SK-N-SH treated with all-trans-retinoic acid at 6 μM for 48 hours (cell line): ENCODE measurements around the gene OR2AT4.

ENCODE experiments used
- ATAC-seq: fragments of 200-7000 bp; cut with Tn5 transposase; 3 replicates; pipeline ENCODE4 v1.9.1; 2020; ENCODE audit warnings: mild to moderate bottlenecking, moderate library complexity
- ARNTL ChIP-seq: fragments of 450-650 bp; formaldehyde crosslinking; IDR thresholded peaks from 2 replicates; pipeline ENCODE4 v1.5.0; 2020; ENCODE audit warnings: low read depth, mild to moderate bottlenecking, moderate library complexity, borderline replicate concordance
- BACH2 ChIP-seq: fragments of 250-450 bp; sonication (Bioruptor Pico); IDR thresholded peaks from 2 replicates; pipeline ENCODE4 v1.9.0; 2021; ENCODE audit warnings: mild to moderate bottlenecking, borderline replicate concordance
- CSDC2 ChIP-seq: fragments of 250-450 bp; sonication (Bioruptor Pico); IDR thresholded peaks from 2 replicates; pipeline ENCODE4 v1.5.0; 2020; ENCODE audit warnings: mild to moderate bottlenecking, moderate library complexity
- GLIS3 ChIP-seq: fragments of 250-450 bp; sonication (Bioruptor Pico); IDR thresholded peaks from 2 replicates; pipeline ENCODE4 v1.5.0; 2020; ENCODE audit warnings: mild to moderate bottlenecking, moderate library complexity
- ISL1 ChIP-seq: fragments of 250-450 bp; sonication (Bioruptor Pico); IDR thresholded peaks from 2 replicates; pipeline ENCODE4 v2.1.2; 2022; ENCODE audit warnings: mild to moderate bottlenecking, moderate library complexity
- OSR1 ChIP-seq: fragments of 250-450 bp; sonication (Bioruptor Pico); IDR thresholded peaks from 2 replicates; pipeline ENCODE4 v1.8.0; 2022; ENCODE audit warnings: moderate library complexity, mild to moderate bottlenecking, inconsistent platforms
- PPARA ChIP-seq: fragments of 250-450 bp; sonication (Bioruptor Pico); IDR thresholded peaks from 2 replicates; pipeline ENCODE4 v1.5.0; 2020; ENCODE audit warnings: mild to moderate bottlenecking, borderline replicate concordance
- RARB ChIP-seq: fragments of 250-450 bp; sonication (Bioruptor Pico); IDR thresholded peaks from 2 replicates; pipeline ENCODE4 v1.8.0; 2021; ENCODE audit warnings: mild to moderate bottlenecking, moderate library complexity
- SNAI2 ChIP-seq: fragments of 250-450 bp; sonication (Bioruptor Pico); IDR thresholded peaks from 2 replicates; pipeline ENCODE4 v1.5.0; 2020; ENCODE audit warnings: mild to moderate bottlenecking, moderate library complexity
- TCF4 ChIP-seq: fragments of 250-450 bp; sonication (Bioruptor Pico); IDR thresholded peaks from 2 replicates; pipeline ENCODE4 v1.8.0; 2021; ENCODE audit warnings: mild to moderate bottlenecking, moderate library complexity, borderline replicate concordance
- TOX ChIP-seq: fragments of 250-450 bp; sonication (Bioruptor Pico); IDR thresholded peaks from 2 replicates; pipeline ENCODE4 v1.8.0; 2021; ENCODE audit warnings: mild to moderate bottlenecking, moderate library complexity, borderline replicate concordance
- ZC3H10 ChIP-seq: fragments of 250-450 bp; sonication (Bioruptor Pico); IDR thresholded peaks from 2 replicates; pipeline ENCODE4 v1.5.1; 2021; ENCODE audit warnings: mild to moderate bottlenecking, moderate library complexity
- ZFP3 ChIP-seq: fragments of 250-450 bp; sonication (Bioruptor Pico); IDR thresholded peaks from 2 replicates; pipeline ENCODE4 v1.5.0; 2020; ENCODE audit warnings: mild to moderate bottlenecking, moderate library complexity
- ZFP30 ChIP-seq: fragments of 450-650 bp; formaldehyde crosslinking; IDR thresholded peaks from 2 replicates; pipeline ENCODE4 v1.5.0; 2022; ENCODE audit warnings: mild to moderate bottlenecking, moderate library complexity
- ZNF565 ChIP-seq: fragments of 450-650 bp; formaldehyde crosslinking; conservative IDR thresholded peaks from 2 replicates; pipeline ENCODE4 v1.5.0; 2020; ENCODE audit warnings: low read depth, mild to moderate bottlenecking, moderate library complexity
- ZNF70 ChIP-seq: fragments of 450-650 bp; formaldehyde crosslinking; IDR thresholded peaks from 2 replicates; pipeline ENCODE4 v1.5.0; 2020; ENCODE audit warnings: mild to moderate bottlenecking, moderate library complexity
- ZNF8 ChIP-seq: fragments of 450-650 bp; formaldehyde crosslinking; IDR thresholded peaks from 2 replicates; pipeline ENCODE4 v1.5.0; 2020; ENCODE audit warnings: mild to moderate bottlenecking, moderate library complexity
- TF ChIP-seq, protein P1 (sequence below): fragments of 250-450 bp; sonication (Bioruptor Pico); IDR thresholded peaks from 2 replicates; pipeline ENCODE4 v1.5.1; 2020; ENCODE audit warnings: low read depth, mild to moderate bottlenecking, moderate library complexity
- TF ChIP-seq, protein P2 (sequence below): fragments of 250-450 bp; sonication (Bioruptor Pico); IDR thresholded peaks from 2 replicates; pipeline ENCODE4 v1.5.1; 2021; ENCODE audit warnings: mild to moderate bottlenecking, moderate library complexity
- TF ChIP-seq, protein P3 (sequence below): fragments of 250-450 bp; sonication (Bioruptor Pico); IDR thresholded peaks from 2 replicates; pipeline ENCODE4 v1.8.0; 2021; ENCODE audit warnings: low read depth, mild to moderate bottlenecking, moderate library complexity, borderline replicate concordance
- TF ChIP-seq, protein P4 (sequence below): fragments of 250-450 bp; sonication (Bioruptor Pico); IDR thresholded peaks from 2 replicates; pipeline ENCODE4 v1.8.0; 2020; ENCODE audit warnings: mild to moderate bottlenecking, moderate library complexity, borderline replicate concordance
- TF ChIP-seq, protein P5 (sequence below): fragments of 250-450 bp; sonication (Bioruptor Pico); IDR thresholded peaks from 2 replicates; pipeline ENCODE4 v1.5.0; 2020; ENCODE audit warnings: mild to moderate bottlenecking, moderate library complexity

OR2AT4 gene

DNA sequence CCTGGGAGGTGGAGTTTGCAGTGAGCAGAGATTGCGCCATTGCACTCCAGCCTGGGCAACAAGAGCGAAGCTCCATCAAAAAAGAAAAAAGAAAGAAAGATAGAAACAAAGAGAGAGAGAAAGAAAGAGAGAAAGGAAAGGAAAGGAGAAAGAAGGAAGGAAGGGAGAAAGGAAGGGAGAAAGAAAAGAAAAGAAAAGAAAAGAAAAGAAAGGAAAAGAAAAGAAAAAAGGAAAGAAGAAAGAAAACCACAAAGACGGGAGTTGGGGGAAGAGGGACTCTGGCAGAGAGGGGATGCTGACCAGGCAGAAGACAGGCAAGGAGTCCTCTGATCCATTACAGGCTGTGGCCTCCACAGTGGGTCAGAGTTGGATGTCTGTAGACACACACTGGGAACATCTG, 35.4 kb upstream of the OR2AT4 start:
- TF ChIP-seq BACH2 (no peak), CSDC2 (CRISPR knock-in tag) (no peak), ZNF8 (no peak), ZC3H10 (CRISPR knock-in tag) (no peak), ZFP30 (CRISPR knock-in tag) (no peak), ZNF70 (CRISPR knock-in tag) (no peak), ISL1 (CRISPR knock-in tag) (no peak), OSR1 (CRISPR knock-in tag) (no peak), ARNTL (no peak), SNAI2 (CRISPR knock-in tag) (no peak), ZFP3 (CRISPR knock-in tag) (no peak), TCF4 (CRISPR knock-in tag) (no peak), GLIS3 (no peak), PPARA (CRISPR knock-in tag) (no peak), RARB (CRISPR knock-in tag) (no peak)
- TF ChIP-seq, protein P1, sequence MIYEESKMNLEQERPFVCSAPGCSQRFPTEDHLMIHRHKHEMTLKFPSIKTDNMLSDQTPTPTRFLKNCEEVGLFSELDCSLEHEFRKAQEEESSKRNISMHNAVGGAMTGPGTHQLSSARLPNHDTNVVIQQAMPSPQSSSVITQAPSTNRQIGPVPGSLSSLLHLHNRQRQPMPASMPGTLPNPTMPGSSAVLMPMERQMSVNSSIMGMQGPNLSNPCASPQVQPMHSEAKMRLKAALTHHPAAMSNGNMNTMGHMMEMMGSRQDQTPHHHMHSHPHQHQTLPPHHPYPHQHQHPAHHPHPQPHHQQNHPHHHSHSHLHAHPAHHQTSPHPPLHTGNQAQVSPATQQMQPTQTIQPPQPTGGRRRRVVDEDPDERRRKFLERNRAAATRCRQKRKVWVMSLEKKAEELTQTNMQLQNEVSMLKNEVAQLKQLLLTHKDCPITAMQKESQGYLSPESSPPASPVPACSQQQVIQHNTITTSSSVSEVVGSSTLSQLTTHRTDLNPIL = no peak
- TF ChIP-seq, protein P2, sequence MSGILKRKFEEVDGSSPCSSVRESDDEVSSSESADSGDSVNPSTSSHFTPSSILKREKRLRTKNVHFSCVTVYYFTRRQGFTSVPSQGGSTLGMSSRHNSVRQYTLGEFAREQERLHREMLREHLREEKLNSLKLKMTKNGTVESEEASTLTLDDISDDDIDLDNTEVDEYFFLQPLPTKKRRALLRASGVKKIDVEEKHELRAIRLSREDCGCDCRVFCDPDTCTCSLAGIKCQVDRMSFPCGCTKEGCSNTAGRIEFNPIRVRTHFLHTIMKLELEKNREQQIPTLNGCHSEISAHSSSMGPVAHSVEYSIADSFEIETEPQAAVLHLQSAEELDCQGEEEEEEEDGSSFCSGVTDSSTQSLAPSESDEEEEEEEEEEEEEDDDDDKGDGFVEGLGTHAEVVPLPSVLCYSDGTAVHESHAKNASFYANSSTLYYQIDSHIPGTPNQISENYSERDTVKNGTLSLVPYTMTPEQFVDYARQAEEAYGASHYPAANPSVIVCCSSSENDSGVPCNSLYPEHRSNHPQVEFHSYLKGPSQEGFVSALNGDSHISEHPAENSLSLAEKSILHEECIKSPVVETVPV = no peak
- TF ChIP-seq, protein P3, sequence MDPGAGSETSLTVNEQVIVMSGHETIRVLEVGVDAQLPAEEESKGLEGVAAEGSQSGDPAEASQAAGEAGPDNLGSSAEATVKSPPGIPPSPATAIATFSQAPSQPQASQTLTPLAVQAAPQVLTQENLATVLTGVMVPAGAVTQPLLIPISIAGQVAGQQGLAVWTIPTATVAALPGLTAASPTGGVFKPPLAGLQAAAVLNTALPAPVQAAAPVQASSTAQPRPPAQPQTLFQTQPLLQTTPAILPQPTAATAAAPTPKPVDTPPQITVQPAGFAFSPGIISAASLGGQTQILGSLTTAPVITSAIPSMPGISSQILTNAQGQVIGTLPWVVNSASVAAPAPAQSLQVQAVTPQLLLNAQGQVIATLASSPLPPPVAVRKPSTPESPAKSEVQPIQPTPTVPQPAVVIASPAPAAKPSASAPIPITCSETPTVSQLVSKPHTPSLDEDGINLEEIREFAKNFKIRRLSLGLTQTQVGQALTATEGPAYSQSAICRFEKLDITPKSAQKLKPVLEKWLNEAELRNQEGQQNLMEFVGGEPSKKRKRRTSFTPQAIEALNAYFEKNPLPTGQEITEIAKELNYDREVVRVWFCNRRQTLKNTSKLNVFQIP = no peak
- TF ChIP-seq, protein P4, sequence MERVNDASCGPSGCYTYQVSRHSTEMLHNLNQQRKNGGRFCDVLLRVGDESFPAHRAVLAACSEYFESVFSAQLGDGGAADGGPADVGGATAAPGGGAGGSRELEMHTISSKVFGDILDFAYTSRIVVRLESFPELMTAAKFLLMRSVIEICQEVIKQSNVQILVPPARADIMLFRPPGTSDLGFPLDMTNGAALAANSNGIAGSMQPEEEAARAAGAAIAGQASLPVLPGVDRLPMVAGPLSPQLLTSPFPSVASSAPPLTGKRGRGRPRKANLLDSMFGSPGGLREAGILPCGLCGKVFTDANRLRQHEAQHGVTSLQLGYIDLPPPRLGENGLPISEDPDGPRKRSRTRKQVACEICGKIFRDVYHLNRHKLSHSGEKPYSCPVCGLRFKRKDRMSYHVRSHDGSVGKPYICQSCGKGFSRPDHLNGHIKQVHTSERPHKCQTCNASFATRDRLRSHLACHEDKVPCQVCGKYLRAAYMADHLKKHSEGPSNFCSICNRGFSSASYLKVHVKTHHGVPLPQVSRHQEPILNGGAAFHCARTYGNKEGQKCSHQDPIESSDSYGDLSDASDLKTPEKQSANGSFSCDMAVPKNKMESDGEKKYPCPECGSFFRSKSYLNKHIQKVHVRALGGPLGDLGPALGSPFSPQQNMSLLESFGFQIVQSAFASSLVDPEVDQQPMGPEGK = no peak
- no peak for ATAC-seq

DNA sequence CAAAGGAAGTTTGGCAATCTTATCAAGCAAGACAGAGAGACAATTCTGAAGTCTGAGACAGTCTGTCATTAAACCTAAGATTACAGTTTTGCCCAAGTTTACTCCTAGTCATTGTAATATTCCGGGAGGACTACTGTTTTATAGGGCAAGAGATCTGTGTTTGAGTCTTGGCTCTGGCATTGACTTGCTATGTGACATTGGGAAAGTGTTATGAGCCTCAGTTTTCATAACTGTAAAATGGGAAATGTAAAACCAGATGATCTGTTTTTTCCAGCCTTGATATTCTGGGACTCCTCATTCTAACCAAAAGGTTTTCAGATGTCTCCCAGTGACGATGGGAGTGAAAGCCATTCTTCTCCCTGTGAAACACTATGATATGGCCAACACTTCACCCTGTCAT, 29.9 kb upstream of the OR2AT4 start:
- TF ChIP-seq ARNTL = no peak
- no peak for TF ChIP-seq SNAI2 (CRISPR knock-in tag)
- TF ChIP-seq, protein P1 = no peak
- TF ChIP-seq, protein P4 = no peak
- TF ChIP-seq ISL1 (CRISPR knock-in tag) = no peak
- TF ChIP-seq GLIS3 = no peak
- TF ChIP-seq ZC3H10 (CRISPR knock-in tag) = no peak
- TF ChIP-seq, protein P5, sequence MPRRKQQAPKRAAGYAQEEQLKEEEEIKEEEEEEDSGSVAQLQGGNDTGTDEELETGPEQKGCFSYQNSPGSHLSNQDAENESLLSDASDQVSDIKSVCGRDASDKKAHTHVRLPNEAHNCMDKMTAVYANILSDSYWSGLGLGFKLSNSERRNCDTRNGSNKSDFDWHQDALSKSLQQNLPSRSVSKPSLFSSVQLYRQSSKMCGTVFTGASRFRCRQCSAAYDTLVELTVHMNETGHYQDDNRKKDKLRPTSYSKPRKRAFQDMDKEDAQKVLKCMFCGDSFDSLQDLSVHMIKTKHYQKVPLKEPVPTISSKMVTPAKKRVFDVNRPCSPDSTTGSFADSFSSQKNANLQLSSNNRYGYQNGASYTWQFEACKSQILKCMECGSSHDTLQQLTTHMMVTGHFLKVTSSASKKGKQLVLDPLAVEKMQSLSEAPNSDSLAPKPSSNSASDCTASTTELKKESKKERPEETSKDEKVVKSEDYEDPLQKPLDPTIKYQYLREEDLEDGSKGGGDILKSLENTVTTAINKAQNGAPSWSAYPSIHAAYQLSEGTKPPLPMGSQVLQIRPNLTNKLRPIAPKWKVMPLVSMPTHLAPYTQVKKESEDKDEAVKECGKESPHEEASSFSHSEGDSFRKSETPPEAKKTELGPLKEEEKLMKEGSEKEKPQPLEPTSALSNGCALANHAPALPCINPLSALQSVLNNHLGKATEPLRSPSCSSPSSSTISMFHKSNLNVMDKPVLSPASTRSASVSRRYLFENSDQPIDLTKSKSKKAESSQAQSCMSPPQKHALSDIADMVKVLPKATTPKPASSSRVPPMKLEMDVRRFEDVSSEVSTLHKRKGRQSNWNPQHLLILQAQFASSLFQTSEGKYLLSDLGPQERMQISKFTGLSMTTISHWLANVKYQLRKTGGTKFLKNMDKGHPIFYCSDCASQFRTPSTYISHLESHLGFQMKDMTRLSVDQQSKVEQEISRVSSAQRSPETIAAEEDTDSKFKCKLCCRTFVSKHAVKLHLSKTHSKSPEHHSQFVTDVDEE (CRISPR knock-in tag) = no peak
- no peak for TF ChIP-seq TOX (CRISPR knock-in tag)
- no peak for TF ChIP-seq TCF4 (CRISPR knock-in tag)
- no peak for TF ChIP-seq ZNF565 (CRISPR knock-in tag)
- no peak for TF ChIP-seq OSR1 (CRISPR knock-in tag)
- ATAC-seq = no peak
